H1 (cell line): ENCODE data around the gene IER3IP1. TPM values are rescaled to one million over a fixed set of nuclear protein-coding genes. Genes with fewer than 3 reads are reported as not detected.

ENCODE experiments used
- CTCF ChIA-PET: fragments of 300-600 bp; sonication (Branson Sonifier 250); formaldehyde crosslinking; loops from one replicate; lab custom pipeline; 2021; ENCODE audit not compliant: partially characterized antibody; lab: Charles Lee
- POLR2A ChIA-PET: fragments of 300-600 bp; sonication (Branson Sonifier 250); formaldehyde crosslinking; loops from one replicate; lab custom pipeline; 2021; ENCODE audit warnings: inconsistent platforms; ENCODE audit not compliant: partially characterized antibody; lab: Charles Lee
- DNase-seq, 2 experiments: peaks; one replicate each; pipeline versions ENCODE4 v3.0.0 to v3.0.0-alpha.2; 2010 to 2022; ENCODE audit warnings: low spot score in 2 of 2, low read depth in 1 of 2, mixed read lengths in 1 of 2
- FAIRE-seq: peaks from 2 replicates; lab custom pipeline; 2011; peaks lifted over from hg19 to GRCh38; lab: Jason Lieb, UNC
- H2AFZ ChIP-seq: 2 replicates; pipeline ENCODE4 v1.8.1; 2012; ENCODE audit warnings: low read length, inconsistent platforms
- H2AK5ac ChIP-seq: 2 replicates; pipeline ENCODE4 v1.6.1; 2013; ENCODE audit warnings: low read depth, low read length
- H2BK120ac ChIP-seq: replicated peaks from 2 replicates; pipeline ENCODE3; 2013; ENCODE audit warnings: low read depth, low read length, inconsistent platforms
- H2BK12ac ChIP-seq: 2 replicates; pipeline ENCODE4 v1.6.1; 2013; ENCODE audit warnings: low read depth, low read length
- H2BK15ac ChIP-seq: 2 replicates; pipeline ENCODE4 v1.6.1; 2013; ENCODE audit warnings: low read length
- H2BK20ac ChIP-seq: 2 replicates; pipeline ENCODE4 v1.6.1; 2013; ENCODE audit warnings: low read length
- H2BK5ac ChIP-seq: 2 replicates; pipeline ENCODE4 v1.6.1; 2013; ENCODE audit warnings: low read depth, low read length
- H3K14ac ChIP-seq: 2 replicates; pipeline ENCODE4 v1.6.1; 2013; ENCODE audit warnings: inconsistent platforms; ENCODE audit not compliant: insufficient read length
- H3K18ac ChIP-seq: 2 replicates; pipeline ENCODE4 v1.6.1; 2013; ENCODE audit warnings: low read length; ENCODE audit errors: extremely low read depth
- H3K23ac ChIP-seq: 2 replicates; pipeline ENCODE4 v1.6.1; 2013; ENCODE audit warnings: inconsistent platforms; ENCODE audit not compliant: insufficient read length
- H3K23me2 ChIP-seq: 2 replicates; pipeline ENCODE4 v1.6.1; 2013; ENCODE audit warnings: low read depth, low read length
- H3K27ac ChIP-seq: 2 replicates; pipeline ENCODE4 v1.6.1; 2011; ENCODE audit warnings: low read depth, low read length, inconsistent platforms
- H3K27me3 ChIP-seq, 4 experiments: replicated peaks in 1 of 4; 1 replicate in 1 of 4; 2 replicates in 3 of 4; pipeline versions ENCODE4 v1.6.1 to v1.8.1; 2011 to 2013; ENCODE audit warnings: low read length in 3 of 4, mild to moderate bottlenecking in 3 of 4, inconsistent platforms in 2 of 4, mixed read lengths in 2 of 4, moderate library complexity in 1 of 4; ENCODE audit not compliant: control insufficient read depth in 3 of 4, insufficient read depth in 3 of 4; ENCODE audit errors: extremely low read depth in 1 of 4
- H3K36me3 ChIP-seq, 4 experiments: 2 replicates each; pipeline versions ENCODE4 v1.6.1 to v1.8.1; 2011 to 2013; ENCODE audit warnings: mild to moderate bottlenecking in 4 of 4, low read length in 3 of 4, moderate library complexity in 2 of 4, control low read depth in 1 of 4, inconsistent platforms in 1 of 4; ENCODE audit not compliant: insufficient read depth in 4 of 4, control insufficient read depth in 2 of 4
- H3K4ac ChIP-seq: replicated peaks from 2 replicates; pipeline ENCODE3; 2013; ENCODE audit warnings: low read length, low read depth, mixed read lengths, inconsistent platforms; ENCODE audit not compliant: insufficient read length
- H3K4me1 ChIP-seq, 4 experiments: replicated peaks in 1 of 4; 1 replicate in 1 of 4; 2 replicates in 3 of 4; pipeline versions ENCODE4 v1.6.1 to v1.8.1; 2011 to 2013; ENCODE audit warnings: low read length in 3 of 4, inconsistent platforms in 2 of 4, mixed read lengths in 1 of 4; ENCODE audit not compliant: insufficient read depth in 4 of 4, control insufficient read depth in 3 of 4
- H3K4me2 ChIP-seq, 2 experiments: 2 replicates each; pipeline versions ENCODE4 v1.6.1 to v1.8.1; 2011 to 2013; ENCODE audit warnings: low read depth in 2 of 2, low read length in 2 of 2, control low read depth in 1 of 2, inconsistent platforms in 1 of 2, mild to moderate bottlenecking in 1 of 2; ENCODE audit not compliant: insufficient read depth in 1 of 2
- H3K4me3 ChIP-seq, 4 experiments: fragments of 200-600, 300-600 bp in 1 of 4; sonication (generic), shearing (Covaris generic), sonication (Bioruptor Twin) in 1 of 4; 2 replicates each; pipeline versions ENCODE4 v1.5.1 to v1.8.1; 2011 to 2016; ENCODE audit warnings: low read length in 4 of 4, low read depth in 3 of 4, control low read depth in 2 of 4, inconsistent platforms in 2 of 4, mild to moderate bottlenecking in 2 of 4, mixed read lengths in 1 of 4, moderate library complexity in 1 of 4; ENCODE audit not compliant: insufficient read depth in 2 of 4; ENCODE audit errors: extremely low read depth in 1 of 4
- H3K56ac ChIP-seq: replicated peaks from 2 replicates; pipeline ENCODE3; 2013; ENCODE audit warnings: low read depth, mild to moderate bottlenecking, mixed read lengths, low read length, inconsistent platforms; ENCODE audit not compliant: insufficient read length
- H3K79me1 ChIP-seq: 2 replicates; pipeline ENCODE4 v1.6.1; 2013; ENCODE audit warnings: low read depth, low read length, control low read depth
- H3K79me2 ChIP-seq, 2 experiments: 2 replicates each; pipeline versions ENCODE4 v1.6.1 to v1.8.1; 2012 to 2013; ENCODE audit warnings: low read length in 2 of 2, mild to moderate bottlenecking in 2 of 2, inconsistent platforms in 1 of 2; ENCODE audit not compliant: insufficient read depth in 2 of 2, control insufficient read depth in 1 of 2
- H3K9ac ChIP-seq, 4 experiments: replicated peaks in 1 of 4; 1 replicate in 1 of 4; 2 replicates in 3 of 4; pipeline versions ENCODE4 v1.6.1 to v1.8.1; 2011 to 2013; ENCODE audit warnings: low read depth in 3 of 4, low read length in 3 of 4, control low read depth in 2 of 4, mild to moderate bottlenecking in 2 of 4, moderate library complexity in 2 of 4, inconsistent platforms in 1 of 4; ENCODE audit errors: extremely low read depth in 1 of 4
- H3K9me3 ChIP-seq, 2 experiments: 2 replicates each; pipeline versions ENCODE4 v1.6.1 to v1.8.1; 2012 to 2013; ENCODE audit warnings: mild to moderate bottlenecking in 2 of 2, moderate library complexity in 2 of 2, control low read depth in 1 of 2, inconsistent platforms in 1 of 2, low read depth in 1 of 2, low read length in 1 of 2, mixed read lengths in 1 of 2; ENCODE audit not compliant: insufficient read depth in 2 of 2
- H4K20me1 ChIP-seq, 2 experiments: replicated peaks in 1 of 2; 2 replicates each; pipeline versions ENCODE3 to v1.8.1; 2011 to 2013; ENCODE audit warnings: inconsistent platforms in 2 of 2, low read length in 2 of 2, mild to moderate bottlenecking in 1 of 2; ENCODE audit not compliant: insufficient read depth in 2 of 2, control insufficient read depth in 1 of 2
- H4K5ac ChIP-seq: 2 replicates; pipeline ENCODE4 v1.6.1; 2013; ENCODE audit warnings: low read length, low read depth, mixed read lengths, inconsistent platforms; ENCODE audit not compliant: insufficient read length
- H4K8ac ChIP-seq: 2 replicates; pipeline ENCODE4 v1.8.0; 2013; ENCODE audit warnings: mild to moderate bottlenecking, moderate library complexity, low read length, inconsistent platforms; ENCODE audit not compliant: insufficient read depth; ENCODE audit errors: extremely low read depth
- H4K91ac ChIP-seq: replicated peaks from 2 replicates; pipeline ENCODE3; 2013; ENCODE audit warnings: low read length, mixed read lengths, inconsistent platforms; ENCODE audit not compliant: insufficient read length
- CTCF ChIP-seq, 3 experiments: IDR thresholded peaks; 1 replicate in 2 of 3; 2 replicates in 1 of 3; pipeline versions ENCODE4 v1.5.1 to v1.6.1; 2011; ENCODE audit warnings: low read length in 3 of 3, mild to moderate bottlenecking in 3 of 3, inconsistent platforms in 2 of 3, low read depth in 1 of 3, moderate library complexity in 1 of 3; ENCODE audit not compliant: insufficient read depth in 1 of 3; ENCODE audit errors: control extremely low read depth in 1 of 3
- FOSL1 ChIP-seq: IDR thresholded peaks from 2 replicates; pipeline ENCODE4 v1.6.1; 2011; ENCODE audit warnings: mild to moderate bottlenecking, low read depth, low read length, moderate library complexity; ENCODE audit not compliant: insufficient read depth
- JUND ChIP-seq: IDR thresholded peaks from 2 replicates; pipeline ENCODE4 v1.6.1; 2011; ENCODE audit warnings: mild to moderate bottlenecking, improper control_type of control experiment, low read length
- MAFK ChIP-seq: IDR thresholded peaks from 2 replicates; pipeline ENCODE4 v1.6.1; 2012; ENCODE audit warnings: low read depth, mild to moderate bottlenecking, improper control_type of control experiment, low read length
- POLR2A ChIP-seq, 2 experiments: IDR thresholded peaks; 1 replicate in 1 of 2; 2 replicates in 1 of 2; pipeline ENCODE4 v1.6.1; 2011; ENCODE audit warnings: low read depth in 2 of 2, low read length in 2 of 2, mild to moderate bottlenecking in 2 of 2; ENCODE audit errors: control extremely low read depth in 1 of 2
- RFX5 ChIP-seq: IDR thresholded peaks from 2 replicates; pipeline ENCODE4 v1.6.1; 2011; ENCODE audit warnings: low read depth, low read length, improper control_type of control experiment, borderline replicate concordance
- SP2 ChIP-seq: IDR thresholded peaks from 2 replicates; pipeline ENCODE4 v1.6.1; 2012; ENCODE audit warnings: mild to moderate bottlenecking, low read length, inconsistent platforms
- TAF1 ChIP-seq: IDR thresholded peaks from 2 replicates; pipeline ENCODE4 v1.6.1; 2011; ENCODE audit warnings: mild to moderate bottlenecking, low read depth, low read length
- TAF7 ChIP-seq: optimal IDR thresholded peaks from 2 replicates; pipeline ENCODE3; 2011; ENCODE audit warnings: low read depth, mild to moderate bottlenecking, inconsistent platforms, low read length, moderate library complexity, borderline replicate concordance
- TBP ChIP-seq: IDR thresholded peaks from 2 replicates; pipeline ENCODE4 v1.6.1; 2011; ENCODE audit warnings: low read depth, low read length, improper control_type of control experiment
- WGBS, 2 experiments: shearing (Covaris generic) in 1 of 2; methylation state at CpG; one replicate each; pipeline versions ENCODE4 v1.1.6 to v1.1.7; 2013 to 2015; ENCODE audit warnings: low lambda C conversion rate in 2 of 2, mixed read lengths in 2 of 2, inconsistent platforms in 1 of 2, low coverage in 1 of 2, missing lambda C conversion rate in 1 of 2; ENCODE audit not compliant: insufficient replicate concordance in 2 of 2, insufficient coverage in 1 of 2, insufficient read length in 1 of 2; ENCODE audit errors: extremely low coverage in 1 of 2, missing lambda C conversion rate in 1 of 2; 5-methylcytosine and 5-hydroxymethylcytosine counted together
- polyA plus RNA-seq, 7 experiments: library from polyadenylated mRNA; depleted of rRNA in 3 of 7; stranded (reverse) in 5 of 7; unstranded in 2 of 7; fragments of >200 nt in 5 of 7; fragments of 200-250 nt in 2 of 7; gene quantifications; 1 replicate in 5 of 7; 2 replicates in 1 of 7; 4 replicates in 1 of 7; pipeline versions ENCODE4 v1.2.1 to v1.2.3, GENCODE V29; 2011 to 2013; ENCODE audit warnings: missing spikeins in 2 of 7, mixed read lengths in 2 of 7
- total RNA-seq: library from RNA; stranded (reverse); fragmentation: NEBNext Ultra II Directional; extraction: Animal tissue kit (Norgen Biotek cat#: 25700); gene quantifications from 2 replicates; pipeline ENCODE4 v1.2.1, GENCODE V29; 2021

Gene IER3IP1
- total and polyA plus RNA-seq, 2 of the 8 experiments (the other 6 are each of a cell fraction or from before 2014, with no cell fraction given) = 6.0 to 8.5 TPM

GRCh38 chr18:47203626-47204464, 27.7 kb upstream of the IER3IP1 start:
- H3K79me1 ChIP-seq = no peaks in the 10 kb centered on the region
- H3K18ac ChIP-seq = no peak overlapping the region
- ChIA-PET CTCF (interaction anchor here (0.5 to 5.8 kb wide), 30 partner anchors 9 to 949 kb away, joined by 3 to 77 read pairs (median 6); partner anchors contain the start of gene HDHD2), POLR2A (interaction anchor here (1.1 to 1.4 kb wide), 2 partner anchors 54 to 104 kb away, joined by 3 read pairs; no protein-coding TSS in a partner anchor)
- no peak overlapping the region for H3K4ac ChIP-seq
- no peak overlapping the region for H2AK5ac ChIP-seq
- H2BK120ac ChIP-seq = no peak overlapping the region
- no peak overlapping the region for H3K56ac ChIP-seq
- H3K23me2 ChIP-seq = no peaks in the 10 kb centered on the region
- H2BK12ac ChIP-seq = no peak overlapping the region
- no peak overlapping the region; a peak in 1 of 7 replicates for H3K9ac ChIP-seq
- H3K27ac ChIP-seq = no peak overlapping the region
- H3K79me2 ChIP-seq = no peaks in the 10 kb centered on the region
- no peaks in the 10 kb centered on the region for H3K9me3 ChIP-seq
- no peak overlapping the region for H3K14ac ChIP-seq
- no peak overlapping the region for H2BK20ac ChIP-seq
- peaks cover 0 to 4% (median 0%) of the 10 kb centered on the region in 4 experiments; a peak in 3 of 7 replicates for H3K4me1 ChIP-seq
- H2AFZ ChIP-seq = peak overlapping the region; percentile 82; the same call in 1 of the 2 replicates
- H3K27me3 ChIP-seq = no peaks in the 10 kb centered on the region
- no peak for FAIRE-seq
- no peak overlapping the region for H4K91ac ChIP-seq
- no peak overlapping the region for H3K4me2 ChIP-seq
- no peak overlapping the region for H2BK5ac ChIP-seq
- no peaks in the 10 kb centered on the region for H4K20me1 ChIP-seq
- H4K8ac ChIP-seq = no peak overlapping the region
- no peak overlapping the region for H4K5ac ChIP-seq
- no peak overlapping the region for H2BK15ac ChIP-seq
- H3K36me3 ChIP-seq = no peaks in the 10 kb centered on the region
- DNase-seq = no peak
- WGBS, 2 experiments = 72% methylated on average over 3 of the region's 3 CpGs; no CpG with 5 or more reads in 1 of the 2 experiments
- H3K4me3 ChIP-seq = no peak overlapping the region
- H3K23ac ChIP-seq = no peak overlapping the region
- TF ChIP-seq TBP (no peak), POLR2A (IDR thresholded peaks at IDR 0.05; ENCODE audit: control extremely low read depth in 1 of 2, low read depth in 2 of 2, low read length in 2 of 2) (no peak), TAF7 (no peak), CTCF (IDR thresholded peaks at IDR 0.05; ENCODE audit: control extremely low read depth in 1 of 3, insufficient read depth in 1 of 3, low read depth in 1 of 3, low read length in 3 of 3) (no peak), TAF1 (no peak), FOSL1 (no peak), MAFK (no peak), JUND (no peak), SP2 (no peak), RFX5 (no peak)
